Ramos (cell line): ENCODE results near the gene CSMD2.

Experiments
- in situ Hi-C: fragments of 300-500 bp; cut with MboI; formaldehyde crosslinking; loops from one replicate; pipeline ENCODE4 v1.14.3; 2022; ENCODE audit warnings: low sequenced_read_pairs; ENCODE audit not compliant: unreplicated experiment

The CSMD2 gene

GRCh38 chr1:33836911-33837310 lies 328.1 kb downstream of the CSMD2 start:
- in situ Hi-C loops = no loop called here

GRCh38 chr1:33828654-33829053 lies 336.4 kb downstream of the CSMD2 start:
- in situ Hi-C loops = no loop called here

- in situ Hi-C loops = no loop called here
Observed at GRCh38 chr1:33828059-33828458, 337.0 kb downstream of the CSMD2 start.

GRCh38 chr1:33826711-33827110 lies 338.3 kb downstream of the CSMD2 start:
- in situ Hi-C loops = no loop called here

GRCh38 chr1:33826311-33826710 lies 338.7 kb downstream of the CSMD2 start:
- in situ Hi-C loops = no loop called here

GRCh38 chr1:33825506-33825905 lies 339.5 kb downstream of the CSMD2 start:
- in situ Hi-C loops = no loop called here

GRCh38 chr1:33824971-33825370 lies 340.1 kb downstream of the CSMD2 start:
- in situ Hi-C loops = no loop called here

GRCh38 chr1:33824321-33824720 lies 340.7 kb downstream of the CSMD2 start:
- in situ Hi-C loops = no loop called here

GRCh38 chr1:33823830-33824229 lies 341.2 kb downstream of the CSMD2 start:
- in situ Hi-C loops = no loop called here

- in situ Hi-C loops = no loop called here
Observed at GRCh38 chr1:33823401-33823800, 341.6 kb downstream of the CSMD2 start.

GRCh38 chr1:33822396-33822795 lies 342.6 kb downstream of the CSMD2 start:
- in situ Hi-C loops = no loop called here

- in situ Hi-C loops = no loop called here
Observed at GRCh38 chr1:33821291-33821690, 343.7 kb downstream of the CSMD2 start.

GRCh38 chr1:33820804-33821203 lies 344.2 kb downstream of the CSMD2 start:
- in situ Hi-C loops = no loop called here

GRCh38 chr1:33819913-33820311 lies 345.1 kb downstream of the CSMD2 start:
- in situ Hi-C loops = no loop called here

- in situ Hi-C loops = no loop called here
Observed at GRCh38 chr1:33819290-33819912, 345.6 kb downstream of the CSMD2 start.

GRCh38 chr1:33818071-33818470 lies 347.0 kb downstream of the CSMD2 start:
- in situ Hi-C loops = no loop called here

GRCh38 chr1:33815061-33815460 lies 350.0 kb downstream of the CSMD2 start:
- in situ Hi-C loops = no loop called here

- in situ Hi-C loops = no loop called here
Observed at GRCh38 chr1:33814166-33814565, 350.9 kb downstream of the CSMD2 start.

- in situ Hi-C loops = no loop called here
Observed at GRCh38 chr1:33810571-33810970, 354.5 kb downstream of the CSMD2 start.

GRCh38 chr1:33805988-33806387 lies 359.0 kb downstream of the CSMD2 start:
- in situ Hi-C loops = no loop called here

- in situ Hi-C loops = no loop called here
Observed at GRCh38 chr1:33802268-33802667, 362.8 kb downstream of the CSMD2 start.

- in situ Hi-C loops = no loop called here
Observed at GRCh38 chr1:33797849-33798248, 367.2 kb downstream of the CSMD2 start.

- in situ Hi-C loops = no loop called here
Observed at GRCh38 chr1:33792651-33793050, 372.4 kb downstream of the CSMD2 start.
